ENCODE measurements around the gene INPP5D. TPM values are rescaled to one million over a fixed set of nuclear protein-coding genes. Genes with fewer than 3 reads are reported as not detected.

Gene INPP5D
- total RNA-seq, 1 donor from 2014 or later: 2.2 TPM

DNA sequence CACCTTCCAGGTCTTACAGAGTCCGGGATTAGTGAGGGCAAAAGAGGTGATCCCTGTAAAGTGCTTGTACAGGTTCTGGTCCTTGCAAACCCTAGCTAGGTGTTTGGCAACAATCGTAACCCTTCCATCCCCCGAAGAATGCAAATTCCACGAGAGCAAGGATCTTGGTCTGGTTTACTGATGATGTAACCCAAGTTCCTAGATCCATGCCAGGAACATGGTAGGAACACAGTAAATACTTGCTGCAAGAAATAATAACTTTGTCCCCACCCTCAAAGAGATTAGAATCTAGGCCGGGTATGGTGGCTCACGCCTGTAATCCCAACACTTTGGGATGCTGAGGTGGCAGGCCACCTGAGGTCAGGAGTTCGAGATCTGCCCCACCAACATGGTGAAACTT is 34.4 kb upstream of the INPP5D start:
- H3K4me3 Mint-ChIP-seq (ENCODE audit: unreplicated experiment): no peak overlapping the region
- H3K4me1 Mint-ChIP-seq (ENCODE audit: low read depth, unreplicated experiment): no peaks in the 10 kb centered on the region
- H3K36me3 Mint-ChIP-seq (ENCODE audit: unreplicated experiment): no peaks in the 10 kb centered on the region
- TF ChIP-seq, protein P1, sequence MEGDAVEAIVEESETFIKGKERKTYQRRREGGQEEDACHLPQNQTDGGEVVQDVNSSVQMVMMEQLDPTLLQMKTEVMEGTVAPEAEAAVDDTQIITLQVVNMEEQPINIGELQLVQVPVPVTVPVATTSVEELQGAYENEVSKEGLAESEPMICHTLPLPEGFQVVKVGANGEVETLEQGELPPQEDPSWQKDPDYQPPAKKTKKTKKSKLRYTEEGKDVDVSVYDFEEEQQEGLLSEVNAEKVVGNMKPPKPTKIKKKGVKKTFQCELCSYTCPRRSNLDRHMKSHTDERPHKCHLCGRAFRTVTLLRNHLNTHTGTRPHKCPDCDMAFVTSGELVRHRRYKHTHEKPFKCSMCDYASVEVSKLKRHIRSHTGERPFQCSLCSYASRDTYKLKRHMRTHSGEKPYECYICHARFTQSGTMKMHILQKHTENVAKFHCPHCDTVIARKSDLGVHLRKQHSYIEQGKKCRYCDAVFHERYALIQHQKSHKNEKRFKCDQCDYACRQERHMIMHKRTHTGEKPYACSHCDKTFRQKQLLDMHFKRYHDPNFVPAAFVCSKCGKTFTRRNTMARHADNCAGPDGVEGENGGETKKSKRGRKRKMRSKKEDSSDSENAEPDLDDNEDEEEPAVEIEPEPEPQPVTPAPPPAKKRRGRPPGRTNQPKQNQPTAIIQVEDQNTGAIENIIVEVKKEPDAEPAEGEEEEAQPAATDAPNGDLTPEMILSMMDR (IDR thresholded peaks at IDR 0.05; ENCODE audit: partially characterized antibody, unreplicated experiment): no peak
- H3K9me3 Mint-ChIP-seq (ENCODE audit: unreplicated experiment): no peaks in the 10 kb centered on the region
- no peak overlapping the region for H3K27ac Mint-ChIP-seq (ENCODE audit: unreplicated experiment)
- DNase-seq: no peak
- peaks cover 5% of the 10 kb centered on the region for H3K27me3 Mint-ChIP-seq (ENCODE audit: unreplicated experiment)

DNA sequence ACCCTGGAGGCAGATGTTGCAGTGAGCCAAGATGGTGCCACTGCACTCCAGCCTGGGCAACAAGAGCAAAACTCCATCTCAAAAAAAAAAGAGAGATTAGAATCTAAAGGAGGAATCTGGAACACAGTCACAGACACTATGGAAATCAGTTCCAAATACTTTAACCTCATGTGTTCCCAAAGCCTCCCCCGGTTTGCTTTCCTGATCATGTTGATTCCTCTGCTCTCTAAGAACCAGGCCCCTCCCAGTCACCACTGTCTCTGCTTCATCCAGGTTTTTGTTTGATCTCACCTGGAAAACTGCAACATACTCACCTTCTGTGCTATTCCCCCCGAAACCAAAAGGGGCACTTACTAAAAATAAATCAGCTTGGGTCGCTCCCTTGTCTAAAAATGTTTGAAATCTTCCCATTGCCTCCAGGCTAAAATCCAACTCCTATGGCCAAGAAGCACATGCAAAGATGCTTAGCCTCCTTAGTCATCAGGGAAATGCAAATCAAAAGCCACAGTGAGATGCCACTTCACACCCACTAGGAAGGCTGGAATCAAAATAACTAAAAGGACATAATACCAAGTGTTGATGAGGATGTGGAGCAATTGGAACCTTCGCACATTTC is 33.8 kb upstream of the INPP5D start:
- DNase-seq: no peak
- Mint-ChIP-seq H3K9me3 (ENCODE audit: unreplicated experiment) (no peaks in the 10 kb centered on the region), H3K4me3 (ENCODE audit: unreplicated experiment) (no peak overlapping the region), H3K27ac (ENCODE audit: unreplicated experiment) (no peak overlapping the region), H3K36me3 (ENCODE audit: unreplicated experiment) (no peaks in the 10 kb centered on the region), H3K4me1 (ENCODE audit: low read depth, unreplicated experiment) (no peaks in the 10 kb centered on the region), H3K27me3 (ENCODE audit: unreplicated experiment) (peaks cover 5% of the 10 kb centered on the region)
- TF ChIP-seq, protein P1 (IDR thresholded peaks at IDR 0.05; ENCODE audit: partially characterized antibody, unreplicated experiment): no peak

DNA sequence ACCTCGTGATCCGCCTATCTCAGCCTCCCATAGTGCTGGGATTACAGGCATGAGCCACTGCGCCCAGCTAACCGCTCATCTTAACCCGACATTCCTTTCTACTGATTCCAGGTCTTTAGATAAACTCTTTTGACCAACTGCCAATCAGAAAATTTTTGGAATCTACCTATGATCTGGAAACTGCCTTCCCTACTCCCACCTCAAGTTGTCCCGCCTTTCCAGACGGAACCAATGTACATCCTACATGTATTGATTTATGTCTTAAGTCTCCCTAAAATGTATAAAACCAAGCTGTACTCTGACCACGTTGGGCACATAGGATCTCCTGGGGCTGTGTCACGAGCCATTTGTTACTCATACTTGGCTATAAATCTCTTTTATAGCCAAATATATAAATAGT is 30.8 kb upstream of the INPP5D start:
- no peak overlapping the region for H3K4me3 Mint-ChIP-seq (ENCODE audit: unreplicated experiment)
- no peak overlapping the region for H3K27ac Mint-ChIP-seq (ENCODE audit: unreplicated experiment)
- peaks cover 5% of the 10 kb centered on the region for H3K27me3 Mint-ChIP-seq (ENCODE audit: unreplicated experiment)
- H3K9me3 Mint-ChIP-seq (ENCODE audit: unreplicated experiment): peaks cover 4% of the 10 kb centered on the region
- DNase-seq: no peak
- no peaks in the 10 kb centered on the region for H3K36me3 Mint-ChIP-seq (ENCODE audit: unreplicated experiment)
- H3K4me1 Mint-ChIP-seq (ENCODE audit: low read depth, unreplicated experiment): peaks cover 7% of the 10 kb centered on the region
- TF ChIP-seq, protein P1 (IDR thresholded peaks at IDR 0.05; ENCODE audit: partially characterized antibody, unreplicated experiment): no peak

DNA sequence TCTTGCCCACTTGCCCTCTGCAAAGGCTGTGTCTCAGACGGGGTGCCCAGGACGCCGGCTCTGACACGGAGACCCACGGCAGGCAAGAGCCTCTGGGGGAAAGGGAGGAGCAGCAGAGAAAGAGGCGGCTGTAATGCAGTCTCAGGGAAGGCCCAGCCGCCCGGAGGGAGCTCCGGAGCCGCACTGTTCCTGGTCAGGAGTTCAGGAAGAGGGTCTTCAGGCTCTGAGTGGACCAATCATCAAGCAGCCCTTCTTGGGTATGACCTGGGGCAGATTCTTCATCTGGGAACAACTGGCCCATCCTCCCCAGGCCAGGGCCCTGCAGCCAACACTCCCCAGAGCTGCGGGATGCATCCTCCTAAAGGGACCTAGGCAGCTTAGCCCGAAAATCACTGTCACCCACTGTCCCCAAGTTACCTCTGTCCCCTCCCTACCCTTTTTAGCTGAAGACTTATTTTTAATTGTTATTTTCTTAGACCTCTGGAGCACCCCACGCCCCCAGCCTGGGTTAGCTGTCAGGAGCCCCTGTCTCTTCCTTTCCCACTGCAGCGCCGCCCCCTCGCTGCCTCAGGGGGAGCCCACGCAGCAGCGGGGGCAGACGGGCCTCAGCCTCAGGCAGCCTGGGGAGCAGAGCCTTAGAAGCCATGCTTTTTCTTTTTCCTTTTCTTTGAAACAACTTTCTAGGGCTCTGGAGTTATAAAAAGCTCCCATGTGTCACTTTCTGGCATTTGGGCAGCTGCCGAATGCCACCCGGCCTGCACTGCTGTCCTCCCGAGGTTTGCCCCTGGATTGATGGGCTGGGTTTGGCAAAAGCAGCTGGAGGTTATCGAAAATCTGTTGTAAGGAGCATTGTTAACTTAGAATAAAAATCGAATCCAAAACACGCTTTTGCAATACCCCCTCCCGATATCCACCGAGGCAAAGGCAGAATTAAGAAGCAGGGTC is 28.3 kb upstream of the INPP5D start:
- no peaks in the 10 kb centered on the region for H3K36me3 Mint-ChIP-seq (ENCODE audit: unreplicated experiment)
- H3K4me3 Mint-ChIP-seq (ENCODE audit: unreplicated experiment): no peak overlapping the region
- TF ChIP-seq, protein P1 (IDR thresholded peaks at IDR 0.05; ENCODE audit: partially characterized antibody, unreplicated experiment): no peak
- DNase-seq: no peak
- peaks cover 7% of the 10 kb centered on the region for H3K27me3 Mint-ChIP-seq (ENCODE audit: unreplicated experiment)
- H3K9me3 Mint-ChIP-seq (ENCODE audit: unreplicated experiment): peaks cover 9% of the 10 kb centered on the region
- H3K27ac Mint-ChIP-seq (ENCODE audit: unreplicated experiment): no peak overlapping the region
- H3K4me1 Mint-ChIP-seq (ENCODE audit: low read depth, unreplicated experiment): peaks cover 7% of the 10 kb centered on the region
